Measurements from ENCODE around the gene NTSR1.

DNA sequence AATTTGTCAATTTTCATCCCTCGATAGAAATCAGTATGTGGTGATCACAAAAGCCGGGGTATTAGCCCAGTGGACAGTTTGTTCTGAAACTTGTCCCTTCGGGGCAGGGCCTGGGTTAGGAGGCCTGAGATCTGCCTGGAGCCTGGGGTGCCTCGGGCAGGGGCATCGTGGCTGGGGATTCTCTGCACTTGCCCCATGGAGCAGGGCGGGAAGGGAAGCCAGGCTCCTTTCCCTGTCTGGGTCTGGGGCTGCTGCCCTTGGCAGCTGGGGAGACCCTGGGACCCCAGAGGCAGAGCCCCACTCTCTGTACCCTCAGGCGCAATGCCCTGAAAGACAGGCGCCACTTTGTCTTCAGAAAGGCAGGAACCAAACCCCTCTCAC, 27.4 kb downstream of the NTSR1 start:
- TF ChIP-seq, protein P1, sequence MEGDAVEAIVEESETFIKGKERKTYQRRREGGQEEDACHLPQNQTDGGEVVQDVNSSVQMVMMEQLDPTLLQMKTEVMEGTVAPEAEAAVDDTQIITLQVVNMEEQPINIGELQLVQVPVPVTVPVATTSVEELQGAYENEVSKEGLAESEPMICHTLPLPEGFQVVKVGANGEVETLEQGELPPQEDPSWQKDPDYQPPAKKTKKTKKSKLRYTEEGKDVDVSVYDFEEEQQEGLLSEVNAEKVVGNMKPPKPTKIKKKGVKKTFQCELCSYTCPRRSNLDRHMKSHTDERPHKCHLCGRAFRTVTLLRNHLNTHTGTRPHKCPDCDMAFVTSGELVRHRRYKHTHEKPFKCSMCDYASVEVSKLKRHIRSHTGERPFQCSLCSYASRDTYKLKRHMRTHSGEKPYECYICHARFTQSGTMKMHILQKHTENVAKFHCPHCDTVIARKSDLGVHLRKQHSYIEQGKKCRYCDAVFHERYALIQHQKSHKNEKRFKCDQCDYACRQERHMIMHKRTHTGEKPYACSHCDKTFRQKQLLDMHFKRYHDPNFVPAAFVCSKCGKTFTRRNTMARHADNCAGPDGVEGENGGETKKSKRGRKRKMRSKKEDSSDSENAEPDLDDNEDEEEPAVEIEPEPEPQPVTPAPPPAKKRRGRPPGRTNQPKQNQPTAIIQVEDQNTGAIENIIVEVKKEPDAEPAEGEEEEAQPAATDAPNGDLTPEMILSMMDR (IDR thresholded peaks at IDR 0.05; ENCODE audit: poor library complexity, severe bottlenecking): no peak
- TF ChIP-seq POLR2AphosphoS5 (IDR thresholded peaks at IDR 0.05): no peak
- no peak for TF ChIP-seq RAD21 (conservative IDR thresholded peaks at IDR 0.05)
- TF ChIP-seq, protein P2, sequence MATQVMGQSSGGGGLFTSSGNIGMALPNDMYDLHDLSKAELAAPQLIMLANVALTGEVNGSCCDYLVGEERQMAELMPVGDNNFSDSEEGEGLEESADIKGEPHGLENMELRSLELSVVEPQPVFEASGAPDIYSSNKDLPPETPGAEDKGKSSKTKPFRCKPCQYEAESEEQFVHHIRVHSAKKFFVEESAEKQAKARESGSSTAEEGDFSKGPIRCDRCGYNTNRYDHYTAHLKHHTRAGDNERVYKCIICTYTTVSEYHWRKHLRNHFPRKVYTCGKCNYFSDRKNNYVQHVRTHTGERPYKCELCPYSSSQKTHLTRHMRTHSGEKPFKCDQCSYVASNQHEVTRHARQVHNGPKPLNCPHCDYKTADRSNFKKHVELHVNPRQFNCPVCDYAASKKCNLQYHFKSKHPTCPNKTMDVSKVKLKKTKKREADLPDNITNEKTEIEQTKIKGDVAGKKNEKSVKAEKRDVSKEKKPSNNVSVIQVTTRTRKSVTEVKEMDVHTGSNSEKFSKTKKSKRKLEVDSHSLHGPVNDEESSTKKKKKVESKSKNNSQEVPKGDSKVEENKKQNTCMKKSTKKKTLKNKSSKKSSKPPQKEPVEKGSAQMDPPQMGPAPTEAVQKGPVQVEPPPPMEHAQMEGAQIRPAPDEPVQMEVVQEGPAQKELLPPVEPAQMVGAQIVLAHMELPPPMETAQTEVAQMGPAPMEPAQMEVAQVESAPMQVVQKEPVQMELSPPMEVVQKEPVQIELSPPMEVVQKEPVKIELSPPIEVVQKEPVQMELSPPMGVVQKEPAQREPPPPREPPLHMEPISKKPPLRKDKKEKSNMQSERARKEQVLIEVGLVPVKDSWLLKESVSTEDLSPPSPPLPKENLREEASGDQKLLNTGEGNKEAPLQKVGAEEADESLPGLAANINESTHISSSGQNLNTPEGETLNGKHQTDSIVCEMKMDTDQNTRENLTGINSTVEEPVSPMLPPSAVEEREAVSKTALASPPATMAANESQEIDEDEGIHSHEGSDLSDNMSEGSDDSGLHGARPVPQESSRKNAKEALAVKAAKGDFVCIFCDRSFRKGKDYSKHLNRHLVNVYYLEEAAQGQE (IDR thresholded peaks at IDR 0.05; ENCODE audit: borderline replicate concordance): no peak
- no peak for TF ChIP-seq TAF1 (IDR thresholded peaks at IDR 0.05; ENCODE audit: low read depth)
- TF ChIP-seq EZH2 (IDR thresholded peaks at IDR 0.05; ENCODE audit: borderline replicate concordance, insufficient read depth, low read length, poor library complexity, severe bottlenecking): no peak
- no peak for TF ChIP-seq EP300 (conservative IDR thresholded peaks at IDR 0.05; ENCODE audit: poor library complexity, severe bottlenecking)
- TF ChIP-seq MXI1 (conservative IDR thresholded peaks at IDR 0.05; ENCODE audit: poor library complexity, severe bottlenecking): no peak

Measured in neural cell (in vitro differentiated cells).